ENCODE measurements around the gene BOK. TPM values are rescaled to one million over a fixed set of nuclear protein-coding genes. Genes with fewer than 3 reads are reported as not detected.

BOK gene
- total and polyA plus RNA-seq, 2 of the 13 experiments (the other 11 are each of a cell fraction or from before 2014, with no cell fraction given): 35.5 to 39.2 TPM

DNA sequence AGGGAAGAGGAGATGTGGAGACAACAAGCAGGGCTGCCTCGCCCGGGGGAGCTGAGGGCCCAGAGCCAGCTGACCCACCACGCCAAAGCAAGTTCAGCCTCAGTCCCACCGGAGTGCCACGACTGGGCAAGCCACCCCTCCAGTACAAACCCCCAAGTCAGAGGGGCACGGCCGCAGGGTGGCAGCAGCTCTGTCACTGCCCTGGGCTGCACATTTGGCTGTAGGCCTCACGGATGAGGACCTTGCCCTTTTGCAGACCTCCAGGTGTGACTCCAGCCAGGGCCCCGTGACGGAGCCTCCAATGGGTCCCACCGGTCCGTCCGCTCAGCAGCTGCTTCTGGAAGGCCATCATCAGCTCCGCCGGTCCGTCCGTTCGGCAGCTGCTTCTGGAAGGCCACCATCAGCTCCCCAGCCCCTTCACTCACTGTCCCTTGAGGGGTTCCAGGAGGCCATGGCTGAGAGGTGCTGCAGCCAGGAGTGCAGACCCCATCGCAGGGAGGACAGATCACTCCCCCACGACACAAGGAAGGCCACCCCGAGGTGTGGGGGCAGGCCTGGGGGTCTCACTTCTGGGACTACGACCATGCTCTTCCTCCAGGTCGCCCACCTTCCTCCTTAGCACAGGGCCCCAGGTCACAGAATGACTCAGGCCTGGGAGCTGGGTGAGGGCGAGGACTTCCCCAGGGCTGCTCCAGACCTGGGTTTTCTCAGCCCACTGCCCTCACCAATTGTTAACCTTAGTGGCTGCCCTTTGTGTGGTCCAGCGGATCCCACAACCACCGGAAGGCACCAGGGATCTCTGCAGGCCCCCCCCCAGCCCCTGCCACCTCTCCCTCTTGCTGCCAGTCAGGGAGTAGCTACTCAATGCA lies 25.6 kb upstream of the BOK start:
- no peaks in the 10 kb centered on the region for H3K79me2 ChIP-seq (ENCODE audit: insufficient read depth, low read length)
- 52% methylated on average over 6 of the region's 26 CpGs for WGBS (ENCODE audit: low lambda C conversion rate)
- H3K9me3 ChIP-seq (ENCODE audit: low read length): no peaks in the 10 kb centered on the region
- POLR2A ChIA-PET: interaction anchor here (0.8 to 1.6 kb wide), 4 partner anchors 10 to 170 kb away, joined by 3 to 5 read pairs (median 4); partner anchors contain the start of gene STK25
- intact Hi-C loops (cut with micrococcal nuclease; ENCODE audit: unreplicated experiment) (no loop called here), in situ Hi-C loops (cut with HindIII; ENCODE audit: extremely low pct_ligation_motif_present, low pct_unique_long_range_greater_than_20kb) (no loop called here)
- FAIRE-seq: no peak
- H3K9ac ChIP-seq (ENCODE audit: insufficient read depth, low read depth, low read length): peak overlapping the region; percentile 13
- DNase-seq (ENCODE audit: low spot score): no peak
- peak; percentile 67 for ATAC-seq
- no peaks in the 10 kb centered on the region for H3K36me3 ChIP-seq (replicated peaks in 1 of 2; ENCODE audit: control insufficient read depth in 1 of 2, insufficient read depth in 2 of 2, low read length in 2 of 2)
- peaks cover 0 to 22% of the 10 kb centered on the region in 2 experiments; a peak in 2 of 5 replicates for H3K27me3 ChIP-seq (ENCODE audit: control insufficient read depth in 1 of 2, insufficient read depth in 2 of 2, low read length in 2 of 2)
- peak overlapping the region; percentile 70 for H3K4me2 ChIP-seq (ENCODE audit: low read depth, low read length)
- H2AFZ ChIP-seq (ENCODE audit: low read length): no peak overlapping the region
- peaks cover 83% of the 10 kb centered on the region for H3K4me1 ChIP-seq (ENCODE audit: insufficient read depth, low read length)
- no TSS peak for BruUV-seq (replicated peaks)
- CTCF ChIA-PET (ENCODE audit: low intra/inter-chr PET ratio, low total read pairs): no interaction called here
- H3K4me3 ChIP-seq (replicated peaks in 1 of 3; ENCODE audit: insufficient read depth in 1 of 3, low read depth in 2 of 3, low read length in 3 of 3): peak overlapping the region in 2 of 3 experiments; percentile 6 to 43; a peak in 1 of 6 replicates
- H3K27ac ChIP-seq (ENCODE audit: extremely low read length, insufficient read depth, low read length): no peak overlapping the region
- no peaks in the 10 kb centered on the region for H4K20me1 ChIP-seq (ENCODE audit: insufficient read depth, low read length)
- TF ChIP-seq POLR2AphosphoS2 (IDR thresholded peaks at IDR 0.05; ENCODE audit: low read depth, low read length) (no peak), STAG1 (CRISPR knock-in tag; IDR thresholded peaks at IDR 0.05) (peak; percentile 57), ZNF296 (CRISPR knock-in tag; conservative IDR thresholded peaks at IDR 0.05) (no peak), PLRG1 (conservative IDR thresholded peaks at IDR 0.05) (no peak), SOX6 (IDR thresholded peaks at IDR 0.05) (no peak), SOX6 (CRISPR knock-in tag; IDR thresholded peaks at IDR 0.05) (no peak), MYNN (CRISPR knock-in tag; IDR thresholded peaks at IDR 0.05; ENCODE audit: low read depth) (no peak), ZNF44 (CRISPR knock-in tag; IDR thresholded peaks at IDR 0.05) (no peak), ZMAT3 (CRISPR knock-in tag; conservative IDR thresholded peaks at IDR 0.05) (0 out of 2 replicates have a peak, but pooled peaks have one; percentile 46), ZNF788 (CRISPR knock-in tag; IDR thresholded peaks at IDR 0.05; ENCODE audit: borderline replicate concordance) (peak; percentile 81; the same call in 1 of the 2 replicates), ZNF30 (CRISPR knock-in tag; IDR thresholded peaks at IDR 0.05) (no peak)
- TF ChIP-seq, protein P1, sequence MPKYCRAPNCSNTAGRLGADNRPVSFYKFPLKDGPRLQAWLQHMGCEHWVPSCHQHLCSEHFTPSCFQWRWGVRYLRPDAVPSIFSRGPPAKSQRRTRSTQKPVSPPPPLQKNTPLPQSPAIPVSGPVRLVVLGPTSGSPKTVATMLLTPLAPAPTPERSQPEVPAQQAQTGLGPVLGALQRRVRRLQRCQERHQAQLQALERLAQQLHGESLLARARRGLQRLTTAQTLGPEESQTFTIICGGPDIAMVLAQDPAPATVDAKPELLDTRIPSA (CRISPR knock-in tag; IDR thresholded peaks at IDR 0.05; ENCODE audit: borderline replicate concordance): no peak
- TF ChIP-seq, protein P2, sequence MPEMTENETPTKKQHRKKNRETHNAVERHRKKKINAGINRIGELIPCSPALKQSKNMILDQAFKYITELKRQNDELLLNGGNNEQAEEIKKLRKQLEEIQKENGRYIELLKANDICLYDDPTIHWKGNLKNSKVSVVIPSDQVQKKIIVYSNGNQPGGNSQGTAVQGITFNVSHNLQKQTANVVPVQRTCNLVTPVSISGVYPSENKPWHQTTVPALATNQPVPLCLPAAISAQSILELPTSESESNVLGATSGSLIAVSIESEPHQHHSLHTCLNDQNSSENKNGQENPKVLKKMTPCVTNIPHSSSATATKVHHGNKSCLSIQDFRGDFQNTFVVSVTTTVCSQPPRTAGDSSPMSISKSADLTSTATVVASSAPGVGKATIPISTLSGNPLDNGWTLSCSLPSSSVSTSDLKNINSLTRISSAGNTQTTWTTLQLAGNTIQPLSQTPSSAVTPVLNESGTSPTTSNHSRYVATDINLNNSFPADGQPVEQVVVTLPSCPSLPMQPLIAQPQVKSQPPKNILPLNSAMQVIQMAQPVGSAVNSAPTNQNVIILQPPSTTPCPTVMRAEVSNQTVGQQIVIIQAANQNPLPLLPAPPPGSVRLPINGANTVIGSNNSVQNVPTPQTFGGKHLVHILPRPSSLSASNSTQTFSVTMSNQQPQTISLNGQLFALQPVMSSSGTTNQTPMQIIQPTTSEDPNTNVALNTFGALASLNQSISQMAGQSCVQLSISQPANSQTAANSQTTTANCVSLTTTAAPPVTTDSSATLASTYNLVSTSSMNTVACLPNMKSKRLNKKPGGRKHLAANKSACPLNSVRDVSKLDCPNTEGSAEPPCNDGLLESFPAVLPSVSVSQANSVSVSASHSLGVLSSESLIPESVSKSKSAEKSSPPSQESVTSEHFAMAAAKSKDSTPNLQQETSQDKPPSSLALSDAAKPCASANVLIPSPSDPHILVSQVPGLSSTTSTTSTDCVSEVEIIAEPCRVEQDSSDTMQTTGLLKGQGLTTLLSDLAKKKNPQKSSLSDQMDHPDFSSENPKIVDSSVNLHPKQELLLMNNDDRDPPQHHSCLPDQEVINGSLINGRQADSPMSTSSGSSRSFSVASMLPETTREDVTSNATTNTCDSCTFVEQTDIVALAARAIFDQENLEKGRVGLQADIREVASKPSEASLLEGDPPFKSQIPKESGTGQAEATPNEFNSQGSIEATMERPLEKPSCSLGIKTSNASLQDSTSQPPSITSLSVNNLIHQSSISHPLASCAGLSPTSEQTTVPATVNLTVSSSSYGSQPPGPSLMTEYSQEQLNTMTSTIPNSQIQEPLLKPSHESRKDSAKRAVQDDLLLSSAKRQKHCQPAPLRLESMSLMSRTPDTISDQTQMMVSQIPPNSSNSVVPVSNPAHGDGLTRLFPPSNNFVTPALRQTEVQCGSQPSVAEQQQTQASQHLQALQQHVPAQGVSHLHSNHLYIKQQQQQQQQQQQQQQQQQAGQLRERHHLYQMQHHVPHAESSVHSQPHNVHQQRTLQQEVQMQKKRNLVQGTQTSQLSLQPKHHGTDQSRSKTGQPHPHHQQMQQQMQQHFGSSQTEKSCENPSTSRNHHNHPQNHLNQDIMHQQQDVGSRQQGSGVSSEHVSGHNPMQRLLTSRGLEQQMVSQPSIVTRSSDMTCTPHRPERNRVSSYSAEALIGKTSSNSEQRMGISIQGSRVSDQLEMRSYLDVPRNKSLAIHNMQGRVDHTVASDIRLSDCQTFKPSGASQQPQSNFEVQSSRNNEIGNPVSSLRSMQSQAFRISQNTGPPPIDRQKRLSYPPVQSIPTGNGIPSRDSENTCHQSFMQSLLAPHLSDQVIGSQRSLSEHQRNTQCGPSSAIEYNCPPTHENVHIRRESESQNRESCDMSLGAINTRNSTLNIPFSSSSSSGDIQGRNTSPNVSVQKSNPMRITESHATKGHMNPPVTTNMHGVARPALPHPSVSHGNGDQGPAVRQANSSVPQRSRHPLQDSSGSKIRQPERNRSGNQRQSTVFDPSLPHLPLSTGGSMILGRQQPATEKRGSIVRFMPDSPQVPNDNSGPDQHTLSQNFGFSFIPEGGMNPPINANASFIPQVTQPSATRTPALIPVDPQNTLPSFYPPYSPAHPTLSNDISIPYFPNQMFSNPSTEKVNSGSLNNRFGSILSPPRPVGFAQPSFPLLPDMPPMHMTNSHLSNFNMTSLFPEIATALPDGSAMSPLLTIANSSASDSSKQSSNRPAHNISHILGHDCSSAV (CRISPR knock-in tag; IDR thresholded peaks at IDR 0.05; ENCODE audit: borderline replicate concordance): no peak
